Airway epithelial cell (primary cell): ENCODE data around the gene OR7G2. TPM values are rescaled to one million over a fixed set of nuclear protein-coding genes. Genes with fewer than 3 reads are reported as not detected.

Experiments
- total RNA-seq: library from RNA; depleted of rRNA; stranded (reverse); fragments of >200 nt; gene quantifications from 2 replicates; pipeline ENCODE4 v1.2.3, GENCODE V29; 2015

Gene OR7G2
- not detected in 2 replicates for total RNA-seq

DNA sequence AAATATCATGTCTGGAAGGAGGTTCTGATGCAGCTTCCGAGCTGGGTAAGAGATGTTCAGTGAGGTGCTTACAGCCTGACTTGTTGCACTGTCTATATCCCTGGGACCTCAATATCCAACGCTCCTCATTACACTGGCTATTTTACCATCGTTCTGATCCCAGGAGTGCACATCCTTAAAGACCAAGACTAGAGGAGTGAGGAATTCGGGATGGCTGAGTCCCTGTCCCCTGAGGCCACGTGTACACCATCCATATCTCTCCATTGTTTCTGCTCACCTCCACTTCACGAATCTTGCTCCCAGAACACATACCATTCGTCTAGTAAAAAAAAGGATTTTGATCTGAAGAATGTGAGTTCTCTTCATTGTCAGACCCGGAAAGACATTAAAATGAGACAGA lies at the start of gene OR7G2:
TSS of gene OR7G2 (minus strand) at position 101 of the 400 bp plus-strand sequence. CDS start 4,232 bp downstream, outside the sequence.

DNA sequence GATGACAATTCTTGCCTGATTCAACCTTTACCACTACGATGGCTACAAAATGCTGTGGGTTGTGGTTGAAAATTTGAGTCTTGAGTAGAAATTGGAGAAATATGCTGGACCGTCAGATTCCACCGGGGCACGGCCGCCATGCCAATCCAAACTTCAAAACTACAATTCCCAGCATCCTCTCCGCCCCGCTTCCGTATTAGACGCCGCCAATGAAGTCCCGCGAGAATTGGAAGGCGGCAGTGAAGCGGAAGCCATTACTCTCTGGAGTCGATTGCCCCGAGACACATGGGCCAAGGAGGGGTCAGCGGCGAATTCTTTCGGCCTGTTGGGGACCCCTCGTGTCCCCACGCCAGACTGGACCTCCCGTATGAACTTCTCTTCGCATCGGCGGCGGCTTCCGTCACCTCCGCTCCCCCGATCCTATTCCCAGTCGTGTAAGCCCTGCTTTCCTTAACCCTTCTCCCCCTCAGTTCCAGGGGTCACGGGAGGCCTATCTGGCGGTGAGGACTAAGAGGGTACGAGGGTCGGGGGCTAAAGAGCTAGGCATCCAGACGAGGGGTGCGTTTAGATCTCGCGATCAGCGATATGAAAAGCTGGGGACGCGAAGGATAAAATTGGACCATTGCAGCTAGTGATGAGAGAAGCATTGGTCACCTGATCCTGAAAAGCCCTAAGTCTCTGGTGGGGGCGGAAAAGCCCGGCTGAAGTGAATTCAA lies 33.0 kb upstream of the OR7G2 start, which contains the start of gene ZNF317:
TSS of gene ZNF317 (plus strand) at position 239 of the 716 bp plus-strand sequence. CDS start 15,620 bp downstream, outside the sequence.

DNA sequence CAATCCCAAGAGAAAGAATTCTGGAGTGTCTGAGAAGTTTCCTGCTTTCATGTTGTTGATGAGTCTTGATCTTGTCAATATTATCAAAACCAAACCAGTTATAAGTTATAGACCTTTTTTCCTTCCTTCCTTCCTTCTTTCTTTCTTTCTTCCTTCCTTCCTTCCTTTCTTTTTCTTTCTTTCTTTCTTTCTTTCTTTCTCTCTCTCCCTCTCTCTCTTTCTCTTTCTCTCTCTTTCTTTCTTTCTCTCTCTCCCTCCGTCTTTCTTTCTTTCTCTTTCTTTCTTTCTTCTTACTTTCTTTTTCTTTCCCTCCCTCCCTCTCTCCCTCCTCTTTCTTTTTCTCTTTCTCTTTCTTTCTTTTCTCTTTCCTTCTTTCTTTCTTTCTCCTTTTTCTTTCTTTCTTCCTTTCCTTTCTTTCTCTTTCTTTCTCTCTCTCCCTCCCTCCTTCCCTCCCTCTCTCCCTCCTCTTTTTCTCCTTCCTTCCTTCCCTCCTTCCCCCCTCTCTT lies 19.7 kb upstream of the OR7G2 start, which contains the start of gene OR7G3:
TSS of gene OR7G3 (minus strand) at position 51 of the 506 bp plus-strand sequence. CDS start at position 51, 0 bp downstream.

DNA sequence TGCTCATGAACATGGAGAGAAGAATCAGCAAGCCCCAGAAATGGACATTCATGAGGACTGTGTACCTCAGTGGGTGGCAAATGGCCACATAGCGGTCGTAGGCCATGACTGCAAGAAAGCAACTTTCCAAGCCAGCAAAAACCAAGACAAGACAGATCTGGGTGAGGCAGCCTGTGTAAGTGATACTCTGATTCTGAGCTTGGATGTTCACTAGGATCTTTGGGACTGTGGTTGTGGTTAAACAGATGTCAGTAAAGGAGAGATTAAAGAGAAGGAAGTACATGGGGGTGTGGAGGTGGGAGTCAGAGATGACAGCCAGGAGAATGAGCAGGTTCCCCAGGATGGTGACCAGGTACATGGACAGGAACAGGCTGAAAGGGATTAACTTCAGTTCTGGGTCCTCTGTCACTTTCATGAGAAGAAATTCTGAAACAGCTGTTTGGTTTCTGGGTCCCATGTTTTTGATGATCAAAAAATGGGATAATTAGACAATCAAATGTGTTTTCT lies 8.1 kb upstream of the OR7G2 start, which contains the start of gene OR7G1:
TSS of gene OR7G1 (minus strand) at position 457 of the 507 bp plus-strand sequence. CDS start at position 457, 0 bp downstream.

DNA sequence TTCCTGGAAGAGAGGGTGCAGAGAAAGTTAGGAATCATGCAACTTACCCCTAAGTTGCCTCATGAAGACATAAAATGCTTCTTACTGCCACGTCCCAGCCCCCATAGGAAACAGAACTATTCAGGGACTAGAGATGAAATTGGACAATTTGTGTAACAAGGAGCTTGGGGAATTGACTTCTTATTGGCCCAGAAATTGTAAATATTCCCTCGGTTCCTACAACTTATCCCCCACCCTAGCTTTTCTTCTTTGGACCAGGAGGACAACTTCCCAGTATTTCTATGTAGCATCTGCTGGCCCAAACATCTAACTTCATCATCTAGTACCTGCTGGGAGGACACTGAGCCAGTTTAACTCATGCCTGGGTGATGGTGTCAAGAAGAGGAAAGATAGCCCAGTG lies 20.5 kb downstream of the OR7G2 start, which contains the start of gene OR1M1:
TSS of gene OR1M1 (plus strand) at position 301 of the 400 bp plus-strand sequence. CDS start 6,184 bp downstream, outside the sequence.

Other genes starting within 250 kb of the OR7G2 start
- 0.42 and 0.85 TPM in 2 replicates for gene MUC16, start 97.1 kb downstream of the OR7G2 start, total RNA-seq
- not detected in 2 replicates for gene OR1M1, start 20.4 kb downstream of the OR7G2 start, total RNA-seq
- not detected in 2 replicates for gene OR7G1, start 8.3 kb upstream of the OR7G2 start, total RNA-seq
- gene OR7G3, start 19.5 kb upstream of the OR7G2 start, total RNA-seq: not detected in 2 replicates
- 12.6 and 18.8 TPM in 2 replicates for gene ZNF317, start 32.9 kb upstream of the OR7G2 start, total RNA-seq
- not detected in 2 replicates for gene OR7D2, start 71.5 kb upstream of the OR7G2 start, total RNA-seq
- not detected in 2 replicates for gene OR7D4, start 112.1 kb upstream of the OR7G2 start, total RNA-seq
- gene OR7E24, start 143.5 kb upstream of the OR7G2 start, total RNA-seq: not detected in 2 replicates
- gene ZNF699, start 202.4 kb upstream of the OR7G2 start, total RNA-seq: 5.9 and 12.1 TPM in 2 replicates
- 4.7 and 9.9 TPM in 2 replicates for gene ZNF559, start 216.7 kb upstream of the OR7G2 start, total RNA-seq